Thyroid gland (tissue), 4 donors: ENCODE results near the gene ELMO1. TPM values are rescaled to one million over a fixed set of nuclear protein-coding genes. Genes with fewer than 3 reads are reported as not detected.

ENCODE experiments used
- DNase-seq, 2 donors: peaks; one replicate each; pipeline ENCODE4 v3.0.0-alpha.2; 2019
- H3K27ac ChIP-seq, 3 donors: fragments of 200-600 bp; sonication (generic); 1 replicate in 2 of 3; 2 replicates in 1 of 3; pipeline ENCODE4 v1.5.1; 2016 to 2019; ENCODE audit warnings: mild to moderate bottlenecking in 1 of 3, moderate library complexity in 1 of 3
- H3K27me3 ChIP-seq: fragments of 200-600 bp; sonication (generic); one replicate; pipeline ENCODE4 v1.5.1; 2019
- H3K36me3 ChIP-seq, 2 donors: fragments of 200-600 bp; sonication (generic); one replicate each; pipeline ENCODE4 v1.5.1; 2016 to 2019
- H3K4me1 ChIP-seq, 2 donors: fragments of 200-600 bp; sonication (generic); one replicate each; pipeline ENCODE4 v1.5.1; 2017 to 2019
- H3K4me3 ChIP-seq, 3 donors: fragments of 200-600 bp; sonication (generic); replicated peaks in 1 of 3; 1 replicate in 2 of 3; 2 replicates in 1 of 3; pipeline ENCODE4 v1.5.1; 2016; ENCODE audit warnings: mild to moderate bottlenecking in 1 of 3
- H3K9me3 ChIP-seq: fragments of 200-600 bp; sonication (generic); one replicate; pipeline ENCODE4 v1.5.1; 2017
- CTCF ChIP-seq, 6 experiments: fragments of 200-600 bp in 3 of 6; fragments of 450-650 bp in 3 of 6; sonication (generic) in 3 of 6; IDR thresholded peaks; one replicate each; pipeline ENCODE4 v1.5.1; 2016 to 2019; ENCODE audit warnings: antibody characterized with exemption in 6 of 6, mild to moderate bottlenecking in 2 of 6, inconsistent platforms in 1 of 6, moderate library complexity in 1 of 6
- POLR2A ChIP-seq, 2 donors: fragments of 450-650 bp; IDR thresholded peaks; one replicate each; pipeline ENCODE4 v1.6.1; 2017; ENCODE audit warnings: antibody characterized with exemption in 2 of 2, mild to moderate bottlenecking in 2 of 2, moderate library complexity in 1 of 2
- WGBS, 2 donors: methylation state at CpG; one replicate each; pipeline ENCODE4 v1.1.5; 2017; 5-methylcytosine and 5-hydroxymethylcytosine counted together
- intact Hi-C: fragments of 100-400 bp; cut with DNase I; formaldehyde crosslinking; loops from one replicate; pipeline ENCODE4 v1.15.1; 2023
- total RNA-seq, 4 donors: library from RNA; depleted of rRNA; stranded (reverse); fragments of >200 nt; gene quantifications; one replicate each; pipeline ENCODE4 v1.2.3, GENCODE V29; 2016

ELMO1 gene
- total RNA-seq, 4 donors from 2014 or later = 168 to 423 (median 312) TPM

- intact Hi-C loops = no loop called here
- WGBS, 2 donors = 80 to 81% methylated on average over 9 of the region's 9 CpGs
- H3K27me3 ChIP-seq = no peaks in the 10 kb centered on the region
- no peaks in the 10 kb centered on the region for H3K36me3 ChIP-seq
- H3K4me1 ChIP-seq = peaks cover 5 to 15% of the 10 kb centered on the region in 2 donors
- no peaks in the 10 kb centered on the region for H3K9me3 ChIP-seq
- TF ChIP-seq CTCF (IDR thresholded peaks at IDR 0.05) (no peak), POLR2A (IDR thresholded peaks at IDR 0.05) (no peak)
- H3K4me3 ChIP-seq = no peak overlapping the region
- H3K27ac ChIP-seq = no peak overlapping the region
- no peak for DNase-seq
These were observed 477.0 kb downstream of the ELMO1 start for GRCh38 chr7:36971515-36972139.

- H3K4me1 ChIP-seq = peaks cover 5 to 15% of the 10 kb centered on the region in 2 donors
- H3K27ac ChIP-seq = no peak overlapping the region
- H3K27me3 ChIP-seq = no peaks in the 10 kb centered on the region
- H3K9me3 ChIP-seq = no peaks in the 10 kb centered on the region
- DNase-seq = no peak
- TF ChIP-seq CTCF (IDR thresholded peaks at IDR 0.05) (no peak), POLR2A (IDR thresholded peaks at IDR 0.05) (no peak)
- H3K4me3 ChIP-seq = no peak overlapping the region
- WGBS, 2 donors = 81 to 87% methylated on average over 5 of the region's 5 CpGs
- H3K36me3 ChIP-seq = no peaks in the 10 kb centered on the region
- intact Hi-C loops = no loop called here
These were observed 477.8 kb downstream of the ELMO1 start for GRCh38 chr7:36970551-36971514.

- intact Hi-C loops = loop anchor here (5.0 kb wide), 2 partner anchors 213 to 233 kb away; no protein-coding TSS in a partner anchor
These were observed 479.3 kb downstream of the ELMO1 start for GRCh38 chr7:36969376-36969775.

GRCh38 chr7:36967387-36967786, 481.3 kb downstream of the ELMO1 start:
- intact Hi-C loops = loop anchor here (5.0 kb wide), 2 partner anchors 215 to 235 kb away; no protein-coding TSS in a partner anchor
- H3K27ac ChIP-seq = no peak overlapping the region
- H3K4me1 ChIP-seq = peaks cover 8 to 18% of the 10 kb centered on the region in 2 donors
- no peaks in the 10 kb centered on the region for H3K36me3 ChIP-seq
- WGBS, 2 donors = 34 to 40% methylated on average over 4 of the region's 4 CpGs
- TF ChIP-seq POLR2A (IDR thresholded peaks at IDR 0.05) = no peak
- peak; percentile 61 to 83 (median 70) for TF ChIP-seq CTCF (IDR thresholded peaks at IDR 0.05)
- no peak overlapping the region for H3K4me3 ChIP-seq
- peak; percentile 46 to 61 for DNase-seq
- no peaks in the 10 kb centered on the region for H3K27me3 ChIP-seq
- no peaks in the 10 kb centered on the region for H3K9me3 ChIP-seq

More at GRCh38 chr7:36969376-36969775, 479.3 kb downstream of the ELMO1 start:
- no peak overlapping the region for H3K4me3 ChIP-seq
- no peaks in the 10 kb centered on the region for H3K9me3 ChIP-seq
- H3K4me1 ChIP-seq = peaks cover 5 to 15% of the 10 kb centered on the region in 2 donors
- no peaks in the 10 kb centered on the region for H3K36me3 ChIP-seq
- no peak for DNase-seq
- TF ChIP-seq POLR2A (IDR thresholded peaks at IDR 0.05) (no peak), CTCF (IDR thresholded peaks at IDR 0.05) (no peak)
- H3K27me3 ChIP-seq = no peaks in the 10 kb centered on the region
- H3K27ac ChIP-seq = no peak overlapping the region
